Endothelial cell of umbilical vein (primary cell): Measurements from ENCODE around the gene COTL1. TPM values are rescaled to one million over a fixed set of nuclear protein-coding genes. Genes with fewer than 3 reads are reported as not detected.

Source experiments
- BruUV-seq: library from RNA; stranded (reverse); fragments of 400-500 nt; replicated peaks from 2 replicates; lab custom pipeline; 2021; lab: Mats Ljungman, UMichigan
- CTCF ChIA-PET: fragments of 300-600, 350-600 bp; sonication (Branson Sonifier 250); formaldehyde crosslinking; loops from one replicate; lab custom pipeline; 2021; ENCODE audit warnings: antibody characterized with exemption, inconsistent platforms; lab: Charles Lee
- POLR2A ChIA-PET: fragments of 300-600, 350-600 bp; sonication (Branson Sonifier 250); formaldehyde crosslinking; loops from one replicate; lab custom pipeline; 2021; ENCODE audit warnings: antibody characterized with exemption, inconsistent platforms; lab: Charles Lee
- DNase-seq: peaks from one replicate; pipeline ENCODE4 v3.0.0-alpha.2; 2011; ENCODE audit warnings: low read depth, low spot score
- FAIRE-seq: peaks from 2 replicates; lab custom pipeline; 2011; peaks lifted over from hg19 to GRCh38; lab: Jason Lieb, UNC
- H2AFZ ChIP-seq: 2 replicates; pipeline ENCODE4 v1.6.0; 2012; ENCODE audit warnings: low read depth, low read length, control low read depth, inconsistent platforms
- H3K27ac ChIP-seq: 2 replicates; pipeline ENCODE4 v1.5.1; 2011; ENCODE audit warnings: low read depth, mild to moderate bottlenecking, control low read depth, low read length, moderate library complexity; ENCODE audit not compliant: insufficient read depth
- H3K27me3 ChIP-seq, 2 experiments: 2 replicates each; pipeline versions ENCODE4 v1.6.0 to v1.6.1; 2011; ENCODE audit warnings: low read length in 2 of 2, mixed read lengths in 1 of 2; ENCODE audit not compliant: control insufficient read depth in 2 of 2, insufficient read depth in 2 of 2
- H3K36me3 ChIP-seq, 2 experiments: 2 replicates in 1 of 2; 3 replicates in 1 of 2; pipeline ENCODE4 v1.5.1; 2011; ENCODE audit warnings: low read length in 2 of 2, mild to moderate bottlenecking in 1 of 2, moderate library complexity in 1 of 2; ENCODE audit not compliant: control insufficient read depth in 2 of 2, insufficient read depth in 2 of 2; ENCODE audit errors: extremely low read depth in 1 of 2
- H3K4me1 ChIP-seq: 3 replicates; pipeline ENCODE4 v1.5.1; 2011; ENCODE audit warnings: mild to moderate bottlenecking, low read length; ENCODE audit not compliant: control insufficient read depth, insufficient read depth; ENCODE audit errors: extremely low read depth
- H3K4me2 ChIP-seq: 2 replicates; pipeline ENCODE4 v1.6.1; 2011; ENCODE audit warnings: low read length, control low read depth, mixed read lengths; ENCODE audit not compliant: insufficient read depth
- H3K4me3 ChIP-seq, 3 experiments: fragments of 200-600 bp in 1 of 3; sonication (generic), shearing (Covaris generic) in 1 of 3; replicated peaks in 1 of 3; 2 replicates each; pipeline ENCODE4 v1.5.1; 2011 to 2016; ENCODE audit warnings: control low read depth in 3 of 3, low read length in 3 of 3, mild to moderate bottlenecking in 2 of 3, inconsistent platforms in 1 of 3, low read depth in 1 of 3, moderate library complexity in 1 of 3; ENCODE audit not compliant: insufficient read depth in 1 of 3
- H3K79me2 ChIP-seq: 2 replicates; pipeline ENCODE4 v1.6.0; 2012; ENCODE audit warnings: low read length, inconsistent platforms; ENCODE audit not compliant: control insufficient read depth, insufficient read depth
- H3K9ac ChIP-seq: replicated peaks from 2 replicates; pipeline ENCODE3; 2011; ENCODE audit warnings: low read length, control low read depth; ENCODE audit not compliant: insufficient read depth; ENCODE audit errors: extremely low read depth
- H3K9me1 ChIP-seq: replicated peaks from 3 replicates; pipeline ENCODE4 v1.6.0; 2011; ENCODE audit warnings: mild to moderate bottlenecking, low read length; ENCODE audit not compliant: control insufficient read depth, insufficient read depth; ENCODE audit errors: extremely low read depth
- H3K9me3 ChIP-seq: replicated peaks from 2 replicates; pipeline ENCODE4 v1.5.1; 2012; ENCODE audit warnings: low read length, inconsistent platforms; ENCODE audit not compliant: control insufficient read depth, insufficient read depth
- H4K20me1 ChIP-seq: replicated peaks from 2 replicates; pipeline ENCODE3; 2011; ENCODE audit warnings: mild to moderate bottlenecking, low read length; ENCODE audit not compliant: control insufficient read depth, insufficient read depth; ENCODE audit errors: extremely low read depth
- CTCF ChIP-seq, 2 donors: IDR thresholded peaks; 1 replicate in 1 of 2; 2 replicates in 1 of 2; pipeline ENCODE4 v1.5.1; 2011; ENCODE audit warnings: low read length in 2 of 2, mild to moderate bottlenecking in 2 of 2, moderate library complexity in 2 of 2, control low read depth in 1 of 2, inconsistent platforms in 1 of 2, low read depth in 1 of 2; ENCODE audit not compliant: insufficient read depth in 1 of 2; ENCODE audit errors: extremely low read depth in 1 of 2
- EZH2 ChIP-seq: IDR thresholded peaks from 2 replicates; pipeline ENCODE4 v1.6.1; 2012; ENCODE audit warnings: borderline replicate concordance, low read depth, mild to moderate bottlenecking, moderate library complexity, low read length, inconsistent platforms; ENCODE audit not compliant: severe bottlenecking
- GATA2 ChIP-seq: IDR thresholded peaks from 2 replicates; pipeline ENCODE4 v1.7.0; 2011; ENCODE audit warnings: low read depth, mild to moderate bottlenecking, moderate library complexity, mixed read lengths, low read length; ENCODE audit not compliant: insufficient read length, insufficient read depth
- JUN ChIP-seq: IDR thresholded peaks from 2 replicates; pipeline ENCODE4 v1.6.1; 2011; ENCODE audit warnings: borderline replicate concordance, low read depth; ENCODE audit not compliant: insufficient read length, insufficient read depth
- MYC ChIP-seq: IDR thresholded peaks from one replicate; pipeline ENCODE4 v1.6.1; 2011; ENCODE audit warnings: mild to moderate bottlenecking, low read depth, low read length
- POLR2A ChIP-seq: IDR thresholded peaks from 2 replicates; pipeline ENCODE4 v1.6.1; 2012; ENCODE audit warnings: low read depth, mild to moderate bottlenecking, control low read depth, low read length
- dilution Hi-C: fragments of 300-500 bp; cut with MboI; formaldehyde crosslinking; loops from one replicate; pipeline ENCODE4 v1.15.0; 2019; ENCODE audit warnings: low sequenced_read_pairs; ENCODE audit not compliant: extremely low pct_ligation_motif_present
- intact Hi-C: fragments of 100-400 bp; cut with micrococcal nuclease; formaldehyde crosslinking; loops from one replicate; pipeline ENCODE4 v1.10.0; 2022
- polyA plus RNA-seq, 4 experiments: library from polyadenylated mRNA; depleted of rRNA in 3 of 4; stranded (reverse) in 3 of 4; unstranded in 1 of 4; fragments of >200 nt; gene quantifications; 2 replicates each; pipeline versions ENCODE4 v1.2.1 to v1.2.3, GENCODE V29; 2011 to 2012; ENCODE audit warnings: missing spikeins in 1 of 4
- total RNA-seq: library from RNA; stranded (reverse); gene quantifications from 2 replicates; pipeline ENCODE4 v1.2.3, GENCODE V29; 2021

COTL1 gene
- total and polyA plus RNA-seq, 2 donors (not counting 3 experiments of a cell fraction or from before 2014, with no cell fraction given) = 90.0 to 200 TPM

GRCh38 chr16:84546669-84547545, 71.0 kb downstream of the COTL1 start:
- Histone ChIP-seq H3K4me1 (peaks cover 33% of the 10 kb centered on the region), H3K79me2 (no peaks in the 10 kb centered on the region), H3K4me2 (no peak overlapping the region), H3K9me1 (no peaks in the 10 kb centered on the region), H3K9me3 (no peaks in the 10 kb centered on the region), H2AFZ (no peak overlapping the region), H3K9ac (no peak overlapping the region), H4K20me1 (no peaks in the 10 kb centered on the region), H3K4me3 (no peak overlapping the region), H3K27me3 (no peaks in the 10 kb centered on the region), H3K36me3 (no peaks in the 10 kb centered on the region), H3K27ac (no peak overlapping the region)
- DNase-seq = no peak
- POLR2A ChIA-PET = no interaction called here
- BruUV-seq = no TSS peak
- dilution Hi-C loops (no loop called here), intact Hi-C loops (no loop called here)
- FAIRE-seq = no peak
- CTCF ChIA-PET = interaction anchor here (1.2 kb wide), 1 partner anchor 41 kb away, joined by 3 read pairs; no protein-coding TSS in a partner anchor
- TF ChIP-seq MYC (no peak), GATA2 (no peak), POLR2A (no peak), JUN (no peak), EZH2 (no peak), CTCF (IDR thresholded peaks at IDR 0.05; ENCODE audit: extremely low read depth in 1 of 2, insufficient read depth in 1 of 2, low read depth in 1 of 2, low read length in 2 of 2) (no peak)
